Dedifferentiated amniotic fluid mesenchymal stem cell (primary cell): ENCODE data around the gene PLXNB2.

ENCODE experiments used
- DNase-seq: peaks from one replicate; pipeline ENCODE4 v3.0.0-alpha.2; 2016; ENCODE audit errors: extremely low spot score

Gene PLXNB2

DNA sequence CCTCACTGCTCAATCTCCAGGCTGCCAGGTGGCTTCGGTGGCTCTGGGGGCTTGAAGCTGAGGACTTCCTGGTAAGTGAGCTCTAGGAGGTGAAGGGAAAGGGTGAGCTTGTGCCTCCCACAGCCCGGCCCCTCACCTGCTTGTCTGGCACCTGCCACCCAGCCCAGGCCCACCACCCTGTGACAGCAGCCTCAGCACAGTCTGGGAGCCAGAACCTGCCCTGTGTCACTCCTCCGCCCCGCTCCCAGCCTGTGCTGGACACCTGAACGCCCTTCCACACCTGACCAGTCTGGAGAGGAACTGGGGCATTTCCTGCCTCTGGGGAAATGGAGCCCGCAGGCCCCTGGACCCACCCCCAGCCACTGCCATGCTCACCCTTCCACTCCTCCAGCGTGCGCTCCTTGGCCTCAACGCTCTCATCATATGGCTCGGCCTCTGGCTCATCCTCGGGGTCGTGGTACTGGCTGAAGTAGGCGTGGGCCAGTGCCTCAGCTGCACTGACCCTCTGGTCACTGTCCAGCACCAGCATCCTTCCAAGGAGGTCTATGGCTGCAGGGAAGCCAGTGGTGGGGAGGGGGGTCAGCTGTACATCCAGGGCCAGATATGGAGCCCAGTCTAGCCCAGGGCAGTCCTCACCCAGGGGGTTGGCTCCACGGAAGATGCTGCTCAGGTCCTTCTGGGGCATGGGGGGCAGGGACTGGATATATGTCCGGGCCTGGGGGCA lies 42.3 kb downstream of the PLXNB2 start:
- no peak for DNase-seq

DNA sequence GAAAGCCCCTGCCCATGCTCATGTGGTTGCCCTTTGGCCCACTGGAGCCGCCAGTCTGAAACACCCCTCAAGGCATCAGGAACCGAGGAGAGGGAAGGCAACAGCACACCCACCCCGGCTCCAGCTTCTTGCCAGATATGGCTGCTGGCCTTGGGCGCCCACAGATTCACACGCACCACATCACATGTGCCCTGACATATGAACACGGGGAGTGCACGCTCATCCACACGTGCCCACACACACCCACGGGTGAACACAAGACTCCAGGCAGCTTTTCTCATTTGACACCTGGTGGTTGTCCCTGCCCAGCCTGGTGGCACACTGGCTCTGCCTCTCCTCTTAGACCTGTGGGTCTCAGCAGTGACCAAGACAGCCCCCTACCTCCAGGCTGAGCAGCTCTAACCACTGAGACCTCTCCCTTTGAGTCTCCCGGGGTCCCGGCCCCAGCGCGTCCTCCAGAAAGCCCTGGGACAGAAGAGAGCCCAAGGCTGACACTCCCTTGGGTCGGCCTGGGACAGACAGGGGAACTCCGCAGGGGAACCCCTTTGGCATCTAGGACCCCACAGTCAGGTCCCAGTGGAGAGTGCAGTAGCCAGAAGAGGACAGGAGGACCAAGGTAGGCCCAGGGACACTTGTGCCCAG lies 43.2 kb downstream of the PLXNB2 start:
- no peak for DNase-seq

DNA sequence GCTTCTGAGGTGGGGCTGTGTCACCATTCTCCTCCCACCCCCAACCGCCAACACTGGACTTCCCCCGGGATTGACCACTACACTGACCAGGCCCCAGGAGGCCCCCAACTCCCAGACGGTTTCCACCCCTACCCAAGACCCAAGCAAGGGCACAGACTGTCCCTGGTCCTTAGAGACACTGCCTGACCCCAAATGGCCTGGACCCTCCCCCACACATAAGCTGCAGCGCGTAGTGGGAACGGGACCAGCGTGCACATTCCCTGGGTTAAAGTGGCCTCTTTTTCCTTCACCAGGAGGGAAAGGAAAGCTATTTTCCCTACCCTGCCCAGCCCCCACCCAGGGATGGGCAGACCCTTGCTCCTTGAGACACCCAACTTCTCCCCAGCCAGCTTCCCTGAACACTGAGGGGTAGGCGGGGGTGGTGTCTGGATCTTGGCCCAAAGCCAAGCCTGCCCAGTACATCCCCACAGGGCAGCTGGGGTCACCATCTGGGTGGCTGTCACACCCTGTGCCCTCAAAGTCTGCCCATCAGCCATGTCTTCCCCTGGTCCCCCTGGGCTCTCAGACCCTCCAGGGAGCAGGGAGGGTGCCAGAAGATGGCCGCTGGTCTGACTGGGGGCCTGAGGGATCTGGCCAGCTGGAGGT lies 44.4 kb downstream of the PLXNB2 start:
- DNase-seq, result no peak

DNA sequence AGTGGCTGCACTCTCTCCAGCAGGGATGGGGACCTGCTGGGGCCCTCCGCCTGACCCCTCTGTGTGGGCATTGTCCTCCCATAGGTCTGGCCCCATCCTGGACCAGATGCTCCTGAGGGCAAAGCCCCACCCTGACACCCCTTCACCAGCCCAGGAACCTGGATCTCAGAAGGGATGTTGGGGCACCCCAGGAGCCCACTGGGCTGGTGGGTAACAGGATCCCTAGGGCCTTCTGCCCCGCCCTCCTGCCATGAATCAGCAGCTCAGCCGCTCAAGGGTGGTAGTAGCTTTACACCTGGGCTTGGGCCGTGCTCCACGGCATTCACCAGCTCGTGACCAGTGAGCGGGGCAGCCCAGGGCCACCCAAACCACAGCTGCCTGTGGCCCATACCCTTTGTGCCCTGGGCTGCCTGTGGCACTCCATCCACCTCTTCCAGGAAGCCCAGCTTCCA lies 45.0 kb downstream of the PLXNB2 start:
- DNase-seq, result no peak

DNA sequence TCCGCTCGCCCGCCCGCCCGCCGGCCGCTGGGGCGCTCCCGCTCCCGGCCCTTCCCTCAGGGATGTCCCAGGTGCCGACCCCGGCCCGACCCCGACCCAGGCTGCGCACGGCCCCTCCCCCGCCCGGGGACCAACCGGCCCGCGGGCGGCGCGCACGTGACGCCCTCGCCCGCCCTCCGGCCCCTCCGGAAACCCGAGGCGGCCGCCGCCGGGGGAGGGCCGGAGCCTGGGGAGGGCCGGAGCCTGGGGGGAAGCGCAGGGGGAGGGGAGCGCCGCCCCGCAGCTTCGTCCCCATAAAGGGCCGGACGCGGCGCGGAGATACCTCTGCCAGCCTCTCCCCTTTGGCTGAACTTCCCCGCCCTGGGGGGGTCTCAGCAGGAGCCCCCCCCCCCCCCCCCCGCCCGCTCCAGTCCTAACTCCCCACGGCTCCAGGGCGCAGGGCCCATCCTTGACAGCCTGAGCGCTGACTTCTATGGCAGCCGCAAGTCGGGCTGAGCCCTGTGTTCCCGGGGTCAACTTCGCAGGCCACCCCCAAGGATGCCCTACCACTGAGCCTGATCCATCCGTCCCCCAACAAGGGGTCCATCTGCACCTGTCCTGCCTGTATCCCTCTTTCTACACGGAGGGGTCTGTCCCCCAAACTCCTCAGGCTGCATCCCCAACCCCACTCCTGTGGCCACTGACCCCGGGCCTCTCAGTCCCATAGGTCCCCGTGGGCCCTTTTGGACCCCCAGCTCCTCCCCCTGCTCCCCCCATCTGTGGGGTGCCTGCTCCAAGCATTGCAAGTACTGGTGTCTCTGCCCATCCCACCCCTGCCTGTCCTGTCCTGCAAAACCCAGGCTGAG lies 45.6 kb downstream of the PLXNB2 start, which contains the start of gene MAPK12:
Gene MAPK12 (minus strand): TSS at position 69 of the 845 bp plus-strand sequence. CDS start 174 bp downstream, outside the sequence.
- DNase-seq, result no peak

DNA sequence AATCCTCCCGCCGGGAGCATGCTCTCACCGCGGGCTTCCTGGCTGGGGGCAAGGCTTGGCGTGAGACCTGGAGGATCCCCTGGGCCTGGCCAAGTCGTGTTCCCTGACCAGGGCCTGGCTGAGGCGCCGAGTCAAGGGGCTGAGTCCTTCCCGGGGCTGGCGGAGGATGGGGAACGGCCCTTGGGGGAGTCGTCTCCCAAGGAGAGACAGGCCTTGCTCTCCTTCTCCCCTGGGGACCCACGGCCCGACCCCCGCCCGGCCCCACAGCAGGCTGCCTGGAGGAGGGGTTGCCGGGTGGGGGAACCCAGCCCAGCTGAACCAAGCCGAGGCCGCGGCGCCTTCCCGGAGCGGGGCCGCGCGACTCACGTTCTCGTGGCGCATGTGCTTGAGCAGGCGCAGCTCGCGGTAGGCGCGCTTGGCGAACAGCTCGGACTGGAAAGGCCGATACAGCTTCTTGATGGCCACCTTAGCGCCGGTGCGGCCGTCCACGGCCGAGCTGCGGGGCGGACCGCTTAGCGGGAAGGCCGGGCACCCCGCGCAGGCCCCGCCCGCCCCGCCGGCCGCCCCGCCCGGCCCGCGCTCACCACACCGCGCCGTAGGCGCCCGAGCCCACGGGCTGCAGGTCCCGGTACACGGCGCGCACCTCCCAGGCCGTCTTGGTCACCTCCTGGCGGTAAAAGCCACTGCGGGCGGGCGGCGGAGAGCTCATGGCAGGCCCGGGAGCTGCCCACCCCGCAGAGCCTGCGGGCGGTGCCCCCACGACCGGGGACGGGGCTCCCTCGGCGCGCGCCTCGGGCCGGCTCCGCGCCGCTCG lies 46.4 kb downstream of the PLXNB2 start:
- no peak for DNase-seq

DNA sequence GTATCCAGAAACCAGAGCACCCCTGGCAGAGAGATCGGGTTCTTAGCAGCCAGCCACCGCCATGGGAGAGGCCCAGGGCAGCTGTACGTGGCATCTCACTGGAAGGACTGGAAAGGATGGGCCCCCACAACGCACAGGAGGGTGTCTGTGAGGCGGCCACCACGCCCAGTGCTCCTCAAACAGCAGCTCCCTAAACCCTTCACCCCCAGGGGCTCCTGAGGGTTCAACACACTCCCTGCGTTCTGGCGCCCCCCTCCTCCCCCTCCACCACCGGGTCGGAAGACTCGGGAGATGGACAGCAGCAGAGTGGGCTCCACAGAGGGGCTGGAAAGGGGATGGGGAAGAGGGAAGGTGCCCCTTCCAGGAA lies 47.0 kb downstream of the PLXNB2 start:
- no peak for DNase-seq

DNA sequence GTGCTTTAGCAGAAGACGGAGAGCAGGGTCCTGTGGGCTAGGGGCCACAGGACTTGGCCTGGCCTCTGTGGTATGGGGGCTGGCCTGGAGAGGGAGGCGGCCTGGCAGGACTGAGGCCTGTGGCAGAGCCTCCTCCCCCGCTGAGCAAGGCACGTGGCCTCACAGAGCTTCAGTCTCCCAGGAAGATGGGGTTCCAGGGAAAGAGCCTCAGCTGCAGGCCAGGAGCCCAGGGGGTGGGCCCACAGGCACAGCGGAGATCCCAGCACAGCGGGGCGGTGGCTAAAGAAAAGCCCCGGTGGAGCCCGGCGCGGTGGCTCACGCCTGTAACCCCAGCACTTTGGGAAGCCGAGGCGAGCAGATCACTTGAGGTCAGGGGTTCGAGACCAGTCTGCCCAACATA lies 48.1 kb downstream of the PLXNB2 start:
- no peak for DNase-seq

DNA sequence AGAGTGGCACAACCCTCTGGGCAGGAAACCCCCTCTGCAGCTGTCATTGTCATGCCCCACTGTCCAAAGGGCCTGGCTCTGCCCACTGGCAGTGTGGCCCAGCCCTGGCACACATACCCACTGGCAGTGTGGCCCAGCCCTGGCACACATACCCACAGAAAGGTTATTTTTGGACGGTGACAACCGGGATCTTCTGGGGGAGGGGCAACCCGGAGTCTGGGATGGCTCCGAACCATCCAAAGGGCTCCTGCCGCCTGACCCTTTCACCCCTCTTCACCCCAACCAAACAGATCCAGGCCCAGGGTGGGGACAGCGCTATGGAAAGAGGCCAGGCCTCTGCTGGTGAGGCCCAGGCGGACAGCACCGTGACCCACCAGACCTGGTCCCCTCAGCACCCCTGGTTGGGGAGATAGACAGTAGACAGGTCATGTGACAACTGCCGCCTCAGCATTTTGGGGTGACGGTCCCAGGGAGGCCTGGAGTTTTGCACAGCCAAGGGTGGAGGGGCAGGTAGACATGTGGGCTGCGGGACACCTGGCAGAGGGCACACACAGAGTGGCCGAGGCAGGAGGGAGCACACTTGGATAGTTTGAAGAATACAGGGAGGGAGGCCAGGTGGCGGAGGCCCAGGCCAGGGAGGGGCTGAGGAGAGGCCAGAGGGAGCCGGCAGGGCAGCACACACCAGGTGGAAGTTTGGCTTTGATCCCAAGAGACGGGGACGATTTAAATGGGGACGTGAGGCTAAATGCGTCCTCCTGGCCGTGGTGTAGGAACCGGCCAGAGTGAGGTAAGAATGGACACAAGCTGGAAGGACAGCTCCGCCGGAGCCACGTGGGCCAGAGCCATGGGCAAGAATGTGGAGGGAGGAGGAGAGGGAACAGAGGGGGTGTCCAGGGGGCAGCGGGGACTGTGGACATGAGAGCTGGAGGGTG lies 48.8 kb downstream of the PLXNB2 start:
- no peak for DNase-seq

DNA sequence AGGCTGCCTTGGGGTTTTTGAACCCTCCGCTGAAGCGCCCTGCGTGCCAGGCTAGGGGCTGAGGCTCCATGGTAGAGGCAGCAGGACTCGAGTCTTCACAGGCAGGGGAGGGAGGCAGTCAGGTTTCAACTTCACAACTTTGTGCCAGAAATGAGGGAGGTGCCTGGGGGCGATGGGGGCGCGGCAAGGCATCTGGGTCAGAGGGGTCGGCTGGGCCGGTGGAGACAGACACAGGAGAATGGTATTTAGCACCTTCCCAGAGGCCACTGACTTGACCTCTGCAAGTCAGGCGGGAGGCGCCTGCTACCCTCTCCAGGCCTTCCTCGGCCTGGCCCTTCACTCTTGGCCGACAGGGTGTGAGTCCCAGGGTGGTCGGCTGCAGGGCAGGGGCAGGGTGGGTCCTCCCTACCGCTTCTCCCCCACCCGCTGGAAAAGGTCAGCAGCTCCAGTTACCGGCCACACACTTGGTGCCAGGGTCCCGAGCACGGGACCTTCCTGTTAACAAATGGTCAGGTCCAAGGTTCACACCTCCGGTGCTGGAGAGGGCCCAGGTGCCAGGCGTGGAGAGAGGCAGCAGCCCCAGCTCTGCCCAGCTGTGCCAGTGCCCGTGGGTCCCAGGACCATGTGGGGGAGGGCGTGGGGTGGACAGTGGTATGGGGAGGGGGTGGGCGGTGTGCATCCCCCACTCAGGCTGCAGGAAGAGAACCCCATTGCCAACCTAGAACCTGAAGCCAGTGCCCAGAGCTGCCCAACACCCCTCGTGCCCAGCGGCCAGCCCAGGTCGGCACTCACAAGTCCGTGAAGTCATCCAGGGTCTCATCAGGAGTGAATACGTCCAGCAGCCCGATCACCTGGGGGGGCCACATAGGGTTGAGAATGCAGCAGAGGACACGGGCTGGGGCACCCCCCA lies 49.7 kb downstream of the PLXNB2 start:
- no peak for DNase-seq

DNA sequence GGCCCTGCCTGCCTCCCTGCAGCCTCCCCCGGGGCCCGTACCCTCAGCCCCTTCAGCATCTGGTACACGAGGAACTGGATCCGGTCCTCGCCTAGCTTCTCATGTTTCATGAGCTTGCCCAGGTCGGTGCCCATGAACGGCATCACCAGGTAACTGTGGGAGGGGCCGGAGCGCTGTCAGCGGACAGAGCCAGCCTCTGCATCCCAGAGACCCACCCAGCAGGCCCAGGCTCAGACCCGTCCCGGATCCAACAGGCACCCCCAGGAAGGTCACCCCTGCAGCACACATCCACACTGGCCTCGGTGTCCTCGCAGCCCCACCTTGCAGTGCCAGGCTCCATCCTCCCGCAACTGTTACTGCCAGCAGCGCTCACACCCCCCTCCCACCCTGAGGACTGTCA lies 50.4 kb downstream of the PLXNB2 start:
- DNase-seq, result no peak

DNA sequence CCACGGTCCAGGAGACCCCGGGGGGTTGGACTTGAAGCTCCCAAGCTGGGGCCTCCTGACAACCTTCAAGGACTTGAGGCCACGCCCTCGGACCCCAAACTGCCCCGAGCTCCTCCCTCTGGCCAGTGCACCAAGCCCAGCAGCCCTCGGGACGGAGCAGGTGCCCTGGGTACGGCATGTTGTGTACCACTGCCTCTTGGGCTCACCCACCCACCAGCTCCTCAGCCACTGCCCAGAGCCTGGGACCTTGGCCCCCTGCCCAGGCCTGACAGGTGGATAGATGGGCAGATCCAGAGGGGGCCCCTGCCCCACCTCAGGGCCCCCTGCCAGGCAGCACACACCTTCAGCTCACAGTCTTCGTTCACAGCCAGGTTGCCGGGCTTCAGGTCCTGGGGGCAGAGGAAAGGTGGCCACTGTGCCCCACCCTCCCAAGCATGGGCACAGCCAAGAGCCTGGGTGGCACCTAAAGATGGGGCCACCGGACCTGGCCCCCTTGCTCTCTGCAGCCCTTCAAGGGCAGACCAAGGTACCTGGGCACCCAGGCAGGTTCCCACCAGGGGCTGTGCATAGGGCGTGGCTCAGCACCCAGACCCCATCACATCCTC lies 51.1 kb downstream of the PLXNB2 start:
- no peak for DNase-seq

DNA sequence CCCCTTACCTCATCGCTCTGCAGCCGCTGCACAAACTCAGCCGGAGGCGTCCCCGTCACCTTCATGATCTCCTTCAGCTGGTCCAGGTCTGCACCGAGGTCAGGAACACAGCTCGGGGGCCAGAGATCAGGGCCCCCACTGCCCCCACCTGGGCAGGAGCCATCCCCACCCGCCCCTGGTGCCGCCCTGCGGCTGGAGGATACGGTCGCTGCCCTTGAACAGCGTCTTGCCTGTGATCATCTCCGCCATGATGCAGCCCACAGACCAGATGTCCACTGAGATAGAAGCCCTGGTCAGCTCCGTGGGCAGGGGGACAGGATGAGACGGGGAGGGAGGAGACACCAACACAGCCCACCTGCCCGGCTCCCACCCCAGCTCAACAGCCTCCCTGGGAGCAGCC lies 51.8 kb downstream of the PLXNB2 start:
- DNase-seq, result no peak

DNA sequence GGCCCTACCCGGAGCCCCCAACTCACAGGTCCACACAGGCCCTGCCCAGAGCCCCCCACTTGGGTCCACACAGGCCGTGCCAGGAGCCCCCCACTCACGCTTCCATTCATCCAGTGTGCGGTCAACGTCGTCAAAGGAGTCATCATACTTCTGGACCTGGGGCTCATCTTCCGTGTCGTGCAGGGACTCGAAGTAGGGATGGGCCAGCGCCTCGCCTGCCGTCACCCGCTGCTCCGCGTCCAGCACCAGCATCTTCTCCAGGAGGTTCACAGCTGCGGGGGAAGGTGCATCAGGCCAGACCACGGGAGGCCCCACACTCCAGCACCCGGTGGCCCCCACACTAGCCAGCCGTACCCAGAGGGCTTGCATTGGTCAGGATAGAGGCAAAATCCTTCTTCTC lies 52.3 kb downstream of the PLXNB2 start:
- DNase-seq, result no peak

DNA sequence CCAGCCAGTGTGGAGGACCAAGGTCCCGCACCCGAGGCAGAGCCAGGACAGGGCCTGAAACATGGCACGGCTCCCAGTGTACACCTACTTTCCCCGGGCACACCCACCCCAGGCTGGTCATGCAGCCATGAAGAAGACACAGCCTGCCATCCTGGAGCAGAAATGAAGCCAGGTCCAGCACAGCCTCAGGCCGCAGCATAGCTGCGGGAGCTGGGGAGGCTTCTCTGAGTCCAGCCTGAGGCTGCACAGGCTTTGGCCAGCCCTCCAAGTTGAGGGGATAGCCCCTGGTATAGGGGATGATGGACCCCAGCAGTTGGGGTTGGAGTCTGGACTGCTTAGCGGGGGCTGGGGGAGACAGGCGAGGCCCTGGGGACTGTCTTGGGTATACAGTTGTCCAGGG lies 53.5 kb downstream of the PLXNB2 start:
- DNase-seq, result no peak

DNA sequence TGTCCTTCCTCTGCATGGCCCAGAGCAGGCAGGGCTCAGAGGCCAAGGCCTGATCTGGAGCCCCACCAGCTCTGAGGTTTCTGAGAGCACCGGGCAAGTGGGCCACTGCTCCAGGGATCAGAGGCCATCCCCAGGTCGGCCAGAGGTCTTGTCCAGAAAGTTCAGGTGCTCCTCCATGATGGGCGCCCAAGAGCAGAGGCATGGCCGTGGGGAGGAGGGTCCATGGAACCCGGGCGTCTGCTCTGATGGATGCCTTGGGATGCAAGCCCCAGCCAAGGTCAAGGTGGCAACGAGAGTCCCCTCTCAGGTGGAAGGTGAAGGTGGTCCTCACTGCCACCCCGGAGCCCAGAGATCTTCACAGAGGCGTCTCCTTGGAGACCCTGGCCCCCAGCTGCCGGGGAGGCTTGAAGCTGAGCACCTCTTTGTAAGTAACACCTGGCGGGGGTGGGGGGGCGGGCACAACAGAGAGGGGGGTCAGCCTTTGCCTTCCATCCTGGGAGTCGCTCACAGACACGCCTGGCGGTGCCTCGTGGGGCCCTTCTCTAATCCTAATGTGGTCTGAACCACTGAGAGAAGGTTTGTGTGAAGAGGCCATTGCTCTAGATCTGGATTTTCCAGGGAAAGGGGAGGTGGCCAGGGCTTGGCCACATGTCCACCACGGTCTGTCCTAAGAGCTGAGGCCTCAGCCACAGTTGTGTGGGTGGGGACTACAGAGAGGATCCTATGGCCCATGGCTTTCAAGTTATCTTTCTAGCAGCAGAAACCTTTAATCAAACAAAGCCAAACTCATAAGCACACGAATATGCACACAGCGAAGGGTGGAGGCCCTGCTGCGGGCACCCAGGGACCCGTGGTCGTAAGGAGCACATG lies 54.2 kb downstream of the PLXNB2 start:
- no peak for DNase-seq
